GM12891 (cell line): ENCODE measurements around the gene RNF150.

ENCODE experiments used
- DNase-seq: peaks from one replicate; pipeline ENCODE4 v3.0.0; 2011; ENCODE audit warnings: low spot score; ENCODE audit not compliant: insufficient read length
- FAIRE-seq: peaks from 2 replicates; lab custom pipeline; 2011; peaks lifted over from hg19 to GRCh38; lab: Jason Lieb, UNC
- PAX5 ChIP-seq: IDR thresholded peaks from 2 replicates; pipeline ENCODE4 v1.6.1; 2011; ENCODE audit warnings: low read length, moderate library complexity, mild to moderate bottlenecking; ENCODE audit not compliant: insufficient read depth, severe bottlenecking
- POLR2A ChIP-seq: IDR thresholded peaks from 2 replicates; pipeline ENCODE4 v1.6.1; 2011; ENCODE audit warnings: low read depth, low read length, control low read depth
- POLR2AphosphoS5 ChIP-seq: IDR thresholded peaks from 2 replicates; pipeline ENCODE4 v1.6.1; 2011; ENCODE audit warnings: low read depth, low read length, control low read depth
- POU2F2 ChIP-seq: IDR thresholded peaks from 2 replicates; pipeline ENCODE4 v1.6.1; 2011; ENCODE audit warnings: low read depth, mild to moderate bottlenecking, control low read depth, low read length, moderate library complexity
- SPI1 ChIP-seq: IDR thresholded peaks from 2 replicates; pipeline ENCODE4 v1.6.1; 2011; ENCODE audit warnings: low read depth, low read length, control low read depth
- TAF1 ChIP-seq: IDR thresholded peaks from 2 replicates; pipeline ENCODE4 v1.6.1; 2011; ENCODE audit warnings: low read depth, low read length, control low read depth

Gene RNF150

DNA sequence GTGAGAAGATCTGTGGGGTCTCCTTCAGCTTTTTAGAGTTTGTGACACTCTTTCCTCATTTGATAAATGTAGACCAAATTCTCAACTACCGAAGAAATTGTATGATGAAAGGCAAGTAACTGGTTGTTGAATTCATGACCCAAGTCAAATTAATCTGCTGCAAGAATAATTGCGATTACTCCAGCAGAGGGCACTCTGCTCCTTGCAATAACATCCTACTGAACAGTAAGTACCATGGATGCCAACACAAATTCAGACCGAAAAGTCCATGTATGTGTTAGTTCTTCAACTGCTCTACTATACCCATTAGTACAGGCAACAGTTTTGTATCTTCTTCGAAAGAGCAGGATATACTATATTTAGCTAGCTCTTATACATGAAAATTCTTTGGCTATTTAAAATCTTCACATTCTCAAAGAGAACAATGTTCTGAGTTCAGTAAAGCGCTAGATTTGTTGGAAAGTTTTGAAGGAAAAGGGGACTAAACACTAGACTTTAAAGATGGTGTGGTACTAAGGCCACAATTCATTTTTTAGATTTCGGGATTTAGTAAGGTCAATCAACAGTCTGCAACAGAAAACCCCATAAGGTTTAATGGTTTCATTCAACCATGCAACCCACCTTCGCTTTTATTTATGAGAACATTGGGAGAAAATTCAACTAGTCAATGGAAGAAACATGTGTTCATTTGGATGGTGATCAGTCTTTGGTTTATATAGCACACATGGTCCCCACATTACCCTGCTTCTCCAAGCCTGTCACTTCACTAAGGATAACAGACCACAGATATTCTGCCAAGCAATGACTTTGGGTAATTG, 271.7 kb downstream of the RNF150 start:
- TF ChIP-seq SPI1 = no peak
- no peak for TF ChIP-seq POLR2A
- no peak for TF ChIP-seq PAX5
- TF ChIP-seq POU2F2 = no peak
- TF ChIP-seq POLR2AphosphoS5 = no peak
- no peak for TF ChIP-seq TAF1
- peak; percentile 17 for DNase-seq
- peak; percentile 96 for FAIRE-seq

DNA sequence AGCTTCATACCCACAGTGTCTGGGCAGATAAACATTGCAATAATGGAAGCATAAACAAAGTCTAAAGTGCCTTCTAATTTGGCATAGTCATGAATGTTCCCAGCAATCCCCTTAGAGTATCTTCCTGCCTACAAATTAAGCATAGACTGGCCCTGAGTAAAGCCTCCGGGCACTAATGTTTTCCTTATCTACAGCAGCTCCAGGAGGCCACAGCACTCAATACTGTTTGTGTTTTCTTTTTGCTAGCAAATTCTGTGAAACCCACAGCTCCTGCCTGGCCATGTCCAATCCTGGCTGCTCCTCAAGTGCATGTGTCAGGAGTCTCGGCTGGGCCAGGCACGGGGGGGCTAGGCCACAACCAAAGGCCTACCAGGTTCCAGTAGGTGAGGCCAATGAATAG, 274.4 kb downstream of the RNF150 start:
- DNase-seq (no peak), FAIRE-seq (no peak)
- TF ChIP-seq POLR2AphosphoS5 = no peak
- TF ChIP-seq TAF1 = no peak
- no peak for TF ChIP-seq POU2F2
- no peak for TF ChIP-seq PAX5
- no peak for TF ChIP-seq POLR2A
- TF ChIP-seq SPI1 = no peak

DNA sequence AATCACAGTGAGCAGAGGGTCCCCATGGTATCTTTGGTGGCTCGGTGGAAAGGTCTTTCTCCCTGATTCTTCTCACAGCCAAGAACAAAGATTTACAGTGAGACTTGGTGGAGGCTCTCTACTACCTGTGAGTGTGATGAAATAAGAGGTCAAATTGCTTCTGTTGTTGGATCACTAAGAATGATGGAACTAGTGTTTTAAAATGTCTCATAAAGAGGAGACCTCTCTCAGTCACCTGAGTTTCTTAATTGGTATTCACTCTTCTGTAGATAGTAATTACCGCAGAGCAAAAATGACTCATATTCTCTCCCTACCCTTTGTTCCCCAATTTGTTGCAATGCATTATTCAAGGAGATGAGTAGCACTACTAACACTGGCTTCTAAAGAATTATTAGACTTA, 276.2 kb downstream of the RNF150 start:
- DNase-seq (no peak), FAIRE-seq (no peak)

DNA sequence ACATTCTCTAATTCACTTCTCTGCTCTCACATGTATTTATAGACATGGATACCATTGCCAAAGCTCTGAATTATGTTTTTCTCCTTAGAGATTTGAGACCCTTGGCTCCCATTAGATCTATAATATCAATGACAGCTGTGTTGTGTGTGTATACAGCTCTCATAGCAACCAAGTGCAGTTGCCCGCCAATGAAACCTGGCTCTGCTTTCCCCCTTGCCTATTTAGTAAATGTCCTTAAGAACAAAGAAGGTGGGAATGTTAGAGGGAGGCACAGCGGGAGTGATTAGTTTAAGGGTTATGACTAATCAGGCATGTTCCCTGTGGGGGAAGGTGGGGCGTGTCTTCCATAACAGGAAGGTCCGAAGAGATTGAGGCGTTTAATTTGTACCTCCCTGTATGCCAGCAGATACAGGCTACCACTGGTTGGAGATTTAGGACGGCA, 276.6 kb downstream of the RNF150 start:
- DNase-seq = no peak
- FAIRE-seq = no peak
- TF ChIP-seq PAX5 = no peak
- TF ChIP-seq POU2F2 = no peak
- no peak for TF ChIP-seq POLR2AphosphoS5
- no peak for TF ChIP-seq TAF1
- no peak for TF ChIP-seq SPI1
- TF ChIP-seq POLR2A = no peak

More for the DNA sequence above, 276.2 kb downstream of the RNF150 start:
- TF ChIP-seq POLR2A (no peak), SPI1 (no peak), POU2F2 (no peak), PAX5 (no peak), TAF1 (no peak), POLR2AphosphoS5 (no peak)

DNA sequence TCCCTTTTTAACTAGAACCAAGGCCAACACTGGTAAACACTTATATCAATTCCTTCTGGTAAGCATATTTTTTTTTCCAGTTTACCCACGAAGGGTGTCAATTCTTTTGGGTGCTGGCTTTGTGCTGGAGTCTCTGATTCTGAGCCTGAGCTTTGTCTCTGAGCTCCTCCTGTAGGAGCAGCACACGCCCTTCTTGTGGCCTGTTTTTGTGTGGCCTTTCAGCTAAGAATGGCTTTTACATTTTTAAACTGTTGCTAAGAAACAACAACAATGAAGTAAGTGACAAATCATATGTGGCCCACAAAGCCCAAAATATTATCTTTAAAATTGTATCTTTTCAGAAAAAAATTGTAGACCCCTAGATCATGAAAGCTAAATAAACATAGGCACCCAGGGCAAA, 279.1 kb downstream of the RNF150 start:
- no peak for TF ChIP-seq POU2F2
- no peak for TF ChIP-seq POLR2AphosphoS5
- TF ChIP-seq TAF1 = no peak
- TF ChIP-seq SPI1 = no peak
- TF ChIP-seq PAX5 = no peak
- no peak for TF ChIP-seq POLR2A
- DNase-seq = no peak
- FAIRE-seq = no peak

DNA sequence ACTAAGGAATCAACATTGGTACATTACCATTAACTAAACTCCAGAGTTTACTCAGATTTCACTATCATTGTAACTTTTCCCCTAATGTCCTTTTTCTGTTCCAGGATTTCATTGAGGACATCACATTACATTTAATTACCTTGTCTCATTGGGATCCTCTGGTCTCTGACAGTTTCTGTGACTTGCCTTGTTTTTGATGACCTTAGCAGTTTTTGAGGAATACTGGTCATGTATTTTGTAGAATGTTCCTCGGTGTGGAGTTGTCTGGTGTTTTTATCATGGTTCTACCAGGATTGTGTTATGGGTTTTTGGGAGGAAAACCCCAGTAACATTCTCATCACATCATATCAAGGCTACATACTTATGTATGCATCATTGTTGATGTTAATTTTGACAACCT, 281.5 kb downstream of the RNF150 start:
- no peak for TF ChIP-seq TAF1
- no peak for TF ChIP-seq PAX5
- TF ChIP-seq POLR2AphosphoS5 = no peak
- no peak for TF ChIP-seq POLR2A
- no peak for TF ChIP-seq SPI1
- TF ChIP-seq POU2F2 = no peak
- FAIRE-seq (no peak), DNase-seq (no peak)

DNA sequence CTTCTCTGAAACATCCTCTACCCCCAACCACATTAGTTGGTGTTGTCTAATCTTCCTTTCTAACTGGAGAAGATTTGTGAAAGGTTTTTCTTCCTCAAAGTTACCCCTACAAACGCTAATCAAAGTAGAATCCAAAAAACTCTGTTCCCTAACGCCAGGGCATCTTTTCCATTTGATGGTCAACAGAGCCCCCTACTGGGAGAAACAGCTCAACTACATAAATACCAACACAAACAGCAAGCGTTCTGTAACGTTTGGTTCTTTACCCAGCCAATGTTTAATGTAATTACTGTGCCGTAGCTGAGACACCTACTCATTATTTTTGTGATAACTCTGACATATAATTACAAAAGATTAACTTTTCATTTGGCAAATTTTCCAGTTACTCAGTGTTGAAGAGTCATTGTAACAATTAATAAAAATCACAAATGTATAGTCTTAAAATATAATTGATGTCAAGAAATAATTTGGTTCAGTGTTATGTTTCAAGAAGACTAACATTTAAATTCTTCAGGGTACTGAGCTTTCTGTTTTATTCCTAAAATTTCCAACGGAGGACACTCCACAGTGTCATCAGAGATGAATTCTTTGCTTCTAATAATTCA, 282.1 kb downstream of the RNF150 start:
- DNase-seq (peak; percentile 35), FAIRE-seq (peak; percentile 92)
- no peak for TF ChIP-seq TAF1
- TF ChIP-seq PAX5 = no peak
- no peak for TF ChIP-seq SPI1
- no peak for TF ChIP-seq POLR2AphosphoS5
- TF ChIP-seq POLR2A = no peak
- no peak for TF ChIP-seq POU2F2

DNA sequence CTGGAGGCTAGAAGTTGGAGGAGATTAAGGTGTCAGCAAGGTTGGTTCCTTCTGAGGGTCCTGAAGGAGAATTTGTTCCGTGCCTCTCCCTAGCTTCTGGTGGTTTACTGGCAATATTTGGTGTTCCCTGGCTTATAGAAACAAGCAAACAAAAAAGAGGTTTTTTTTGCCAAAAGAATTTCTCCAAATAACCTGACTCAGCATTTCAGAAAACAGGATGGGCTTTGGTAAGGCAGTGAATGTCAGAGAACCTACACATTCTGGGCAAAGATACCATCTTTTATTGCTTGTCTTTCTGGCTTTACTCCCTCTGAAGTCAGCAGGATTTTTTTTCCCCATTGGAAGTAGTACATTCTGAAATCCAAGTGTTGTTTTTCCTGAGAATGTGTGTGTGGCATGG, 283.7 kb downstream of the RNF150 start:
- no peak for FAIRE-seq

DNA sequence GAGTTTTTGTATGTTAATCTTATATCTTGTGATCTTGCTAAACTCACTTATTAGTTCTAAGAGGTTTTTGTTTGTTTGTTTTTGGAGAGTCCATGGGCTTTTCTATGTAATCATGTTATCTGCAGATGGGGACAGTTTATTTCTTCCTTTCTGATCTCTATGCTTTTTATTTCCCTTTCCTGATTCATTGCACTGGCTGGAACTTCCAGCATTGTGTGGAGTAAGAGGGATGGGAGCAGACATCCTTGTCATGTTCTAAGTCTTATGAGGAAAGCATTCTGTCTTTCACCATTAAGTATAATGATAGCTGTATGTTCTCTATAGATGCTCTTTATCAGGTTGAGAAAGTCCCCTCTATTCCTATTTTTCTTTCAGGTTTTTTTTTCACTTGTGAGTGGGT, 286.5 kb downstream of the RNF150 start:
- no peak for FAIRE-seq
- DNase-seq = no peak
- TF ChIP-seq TAF1 (no peak), SPI1 (no peak), POLR2A (no peak), POLR2AphosphoS5 (no peak), POU2F2 (no peak), PAX5 (no peak)

More for the DNA sequence above, 283.7 kb downstream of the RNF150 start:
- no peak for DNase-seq
- TF ChIP-seq TAF1 (no peak), SPI1 (no peak), POLR2A (no peak), PAX5 (no peak), POLR2AphosphoS5 (no peak), POU2F2 (no peak)

DNA sequence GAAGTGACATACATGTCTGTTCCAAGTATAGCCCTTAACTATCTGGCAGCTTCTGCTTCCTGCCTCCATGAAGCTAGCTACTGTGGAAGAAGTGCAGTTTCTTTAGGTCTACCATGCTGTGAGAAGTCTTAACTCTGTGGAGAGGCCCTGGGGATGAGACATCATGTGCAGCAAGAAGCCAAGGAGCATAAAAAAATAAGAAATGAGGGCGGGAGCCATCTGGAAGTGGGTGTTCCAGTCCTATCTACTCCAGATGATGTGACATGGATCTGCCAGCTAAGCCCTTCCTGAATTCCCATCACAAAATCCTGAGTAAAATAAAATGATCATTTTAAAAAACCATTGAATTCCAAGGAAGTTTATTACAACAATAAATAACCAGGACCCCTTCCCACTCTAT, 289.2 kb downstream of the RNF150 start:
- no peak for DNase-seq
- TF ChIP-seq SPI1 = no peak
- no peak for TF ChIP-seq POLR2AphosphoS5
- no peak for TF ChIP-seq POU2F2
- no peak for TF ChIP-seq POLR2A
- no peak for TF ChIP-seq TAF1
- TF ChIP-seq PAX5 = no peak
- no peak for FAIRE-seq
